IgD-negative memory B cell (primary cell): ENCODE results near the gene FAM193B. TPM values are rescaled to one million over a fixed set of nuclear protein-coding genes. Genes with fewer than 3 reads are reported as not detected.
A peak's percentile ranks its signal among the peaks of the same experiment; 100 is the strongest.
"Not testable (repeated sequence)": the region's sequence is repeated elsewhere in the genome, so short reads cannot be mapped to it uniquely, and the experiment has no call there.

Experiments used
- H3K27ac Mint-ChIP-seq, 3 donors: one replicate each; pipeline ENCODE4 v1.8.0; 2020 to 2022; ENCODE audit warnings: mild to moderate bottlenecking in 3 of 3, mixed read lengths in 3 of 3, moderate library complexity in 1 of 3
- H3K27me3 Mint-ChIP-seq: one replicate; pipeline ENCODE4 v1.8.0; 2021; ENCODE audit warnings: mixed read lengths
- H3K36me3 Mint-ChIP-seq: one replicate; pipeline ENCODE4 v1.8.0; 2020; ENCODE audit warnings: mild to moderate bottlenecking, mixed read lengths
- H3K4me1 Mint-ChIP-seq, 3 donors: one replicate each; pipeline ENCODE4 v1.8.0; 2020 to 2022; ENCODE audit warnings: mixed read lengths in 3 of 3, mild to moderate bottlenecking in 1 of 3
- H3K4me3 Mint-ChIP-seq, 4 donors: one replicate each; pipeline ENCODE4 v1.8.0; 2020 to 2022; ENCODE audit warnings: mild to moderate bottlenecking in 4 of 4, mixed read lengths in 4 of 4, moderate library complexity in 3 of 4
- H3K9me3 Mint-ChIP-seq, 3 donors: one replicate each; pipeline ENCODE4 v1.8.0; 2020 to 2021; ENCODE audit warnings: mixed read lengths in 3 of 3, mild to moderate bottlenecking in 1 of 3
- polyA plus RNA-seq: library from polyadenylated mRNA; unstranded; fragments of 300-500 nt; fragmentation: Illumina TruSeq; gene quantifications from one replicate; pipeline ENCODE4 v1.2.3, GENCODE V29; 2021

FAM193B gene
- polyA plus RNA-seq, 1 donor from 2014 or later = 4.5 TPM

DNA sequence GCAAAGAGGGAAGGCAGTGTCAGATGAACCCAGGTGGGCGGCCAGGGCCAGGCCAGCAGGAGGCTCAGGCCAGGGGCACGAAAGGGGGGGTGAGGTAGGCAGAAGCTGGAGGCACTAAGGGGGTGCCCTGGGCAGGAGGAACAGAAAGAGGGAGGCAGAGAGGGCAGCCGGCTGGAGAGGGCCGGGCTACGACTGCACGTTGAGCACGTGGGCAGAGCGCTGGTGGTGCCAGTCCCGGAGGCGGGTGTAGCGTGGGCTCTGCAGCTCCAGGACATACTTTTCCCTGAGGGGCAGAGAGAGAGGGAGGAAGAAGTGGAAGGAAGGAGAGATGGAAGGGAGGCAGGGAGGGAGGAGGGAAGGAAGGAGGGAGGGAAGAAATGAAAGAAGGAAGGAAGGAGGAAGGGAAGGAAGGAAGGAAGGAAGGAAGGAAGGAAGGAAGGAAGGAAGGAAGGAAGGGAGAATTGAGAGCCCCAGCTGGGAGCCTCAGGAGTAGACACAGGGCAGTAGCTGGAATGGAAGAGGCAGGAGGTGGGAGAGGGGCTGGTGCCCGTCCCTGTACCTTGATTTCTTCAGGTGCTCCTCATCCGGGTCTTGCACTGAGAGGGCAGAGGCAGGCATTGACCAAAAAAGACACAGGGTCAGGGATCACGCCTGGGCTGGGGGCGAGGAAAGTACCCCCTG, 63.9 kb downstream of the FAM193B start:
- no peaks in the 10 kb centered on the region for H3K9me3 Mint-ChIP-seq
- H3K4me1 Mint-ChIP-seq = peaks cover 5 to 21% (median 12%) of the 10 kb centered on the region in 3 donors
- no peaks in the 10 kb centered on the region for H3K27me3 Mint-ChIP-seq
- H3K4me3 Mint-ChIP-seq = peak overlapping the region in 1 of 4 donors; percentile 26
- H3K27ac Mint-ChIP-seq = peak overlapping the region in 1 of 3 donors; percentile 71
- peaks cover 4% of the 10 kb centered on the region for H3K36me3 Mint-ChIP-seq

DNA sequence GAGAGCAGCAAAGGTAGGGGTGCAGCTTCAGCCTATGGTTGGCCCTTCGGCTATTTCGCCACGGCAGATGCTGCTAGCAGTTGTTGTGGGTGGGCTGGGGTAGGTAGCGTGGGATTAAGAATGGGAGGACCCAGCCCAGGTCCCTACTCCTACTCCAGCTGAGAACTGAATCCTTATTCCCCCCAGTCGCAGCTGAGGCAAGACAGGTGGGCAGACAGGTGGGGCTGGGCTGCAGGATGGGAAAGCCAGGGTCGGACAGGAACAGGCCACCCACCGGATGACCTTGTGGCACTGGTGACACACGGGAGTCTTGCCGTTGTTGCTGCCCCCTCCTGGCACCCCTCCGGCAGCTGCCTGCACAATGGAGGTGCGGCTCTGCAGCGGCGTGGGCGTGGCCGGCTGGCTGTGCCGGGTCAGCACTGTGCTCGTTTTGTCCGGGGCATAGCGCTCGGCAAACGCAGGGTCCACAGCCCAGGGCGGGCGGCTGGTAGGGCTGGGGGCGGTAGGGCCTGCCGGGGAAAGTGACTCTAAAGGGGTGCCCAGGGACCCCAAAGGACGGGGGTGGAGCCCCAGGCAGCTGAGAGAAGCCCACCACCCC, 65.1 kb downstream of the FAM193B start:
- H3K27ac Mint-ChIP-seq = no peak overlapping the region
- no peaks in the 10 kb centered on the region for H3K27me3 Mint-ChIP-seq
- H3K9me3 Mint-ChIP-seq = no peaks in the 10 kb centered on the region
- H3K36me3 Mint-ChIP-seq = peaks cover 4% of the 10 kb centered on the region
- peak overlapping the region in 1 of 4 donors; percentile 9 for H3K4me3 Mint-ChIP-seq
- peaks cover 4 to 17% (median 12%) of the 10 kb centered on the region in 3 donors for H3K4me1 Mint-ChIP-seq

DNA sequence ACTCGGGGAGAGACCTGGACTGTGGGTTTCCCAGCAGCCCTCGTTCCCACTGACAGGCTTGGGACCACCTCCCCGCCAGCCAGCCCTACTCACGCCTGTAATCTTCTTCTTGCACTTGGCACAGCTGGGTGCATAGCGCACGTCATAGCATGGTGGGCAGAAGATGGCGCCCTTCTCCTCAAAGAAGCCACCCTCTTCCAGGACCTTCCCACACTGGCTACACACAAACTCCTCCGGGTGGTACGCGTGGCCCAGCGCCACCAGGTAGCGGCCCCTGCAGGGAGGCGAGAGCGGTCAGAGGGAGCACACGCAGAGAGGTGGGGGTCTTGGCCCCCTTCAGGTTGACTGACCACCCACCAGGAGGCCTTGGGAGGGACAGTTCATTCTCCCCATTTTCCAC, 66.4 kb downstream of the FAM193B start:
- H3K9me3 Mint-ChIP-seq = no peaks in the 10 kb centered on the region
- peaks cover 4% of the 10 kb centered on the region for H3K36me3 Mint-ChIP-seq
- H3K27ac Mint-ChIP-seq = no peak overlapping the region
- H3K27me3 Mint-ChIP-seq = no peaks in the 10 kb centered on the region
- no peak overlapping the region for H3K4me3 Mint-ChIP-seq
- peaks cover 0 to 11% (median 5%) of the 10 kb centered on the region in 3 donors for H3K4me1 Mint-ChIP-seq

DNA sequence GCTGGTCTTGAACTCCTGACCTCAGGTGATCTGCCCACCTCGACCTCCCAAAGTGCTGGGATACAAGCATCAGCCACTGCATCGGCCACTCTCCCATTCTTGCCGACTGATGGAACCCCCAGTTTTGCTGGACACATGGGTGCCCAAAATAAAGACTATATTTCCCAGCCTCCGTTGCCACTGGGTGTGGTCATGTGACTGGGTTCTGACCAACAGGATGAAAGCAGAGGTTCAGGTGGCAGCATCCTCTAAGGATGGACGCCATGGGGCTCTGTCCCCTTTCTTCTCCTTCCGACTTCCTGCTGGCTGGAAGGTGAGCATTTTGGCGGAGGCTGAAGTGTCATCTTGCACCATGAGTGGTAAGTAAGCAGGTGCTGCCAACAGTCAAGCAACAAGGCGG, 67.2 kb downstream of the FAM193B start:
- H3K27me3 Mint-ChIP-seq = no peaks in the 10 kb centered on the region
- no peak overlapping the region for H3K27ac Mint-ChIP-seq
- H3K36me3 Mint-ChIP-seq = no peaks in the 10 kb centered on the region
- H3K9me3 Mint-ChIP-seq = no peaks in the 10 kb centered on the region
- H3K4me1 Mint-ChIP-seq = peaks cover 0 to 7% (median 2%) of the 10 kb centered on the region in 3 donors
- no peak overlapping the region for H3K4me3 Mint-ChIP-seq

DNA sequence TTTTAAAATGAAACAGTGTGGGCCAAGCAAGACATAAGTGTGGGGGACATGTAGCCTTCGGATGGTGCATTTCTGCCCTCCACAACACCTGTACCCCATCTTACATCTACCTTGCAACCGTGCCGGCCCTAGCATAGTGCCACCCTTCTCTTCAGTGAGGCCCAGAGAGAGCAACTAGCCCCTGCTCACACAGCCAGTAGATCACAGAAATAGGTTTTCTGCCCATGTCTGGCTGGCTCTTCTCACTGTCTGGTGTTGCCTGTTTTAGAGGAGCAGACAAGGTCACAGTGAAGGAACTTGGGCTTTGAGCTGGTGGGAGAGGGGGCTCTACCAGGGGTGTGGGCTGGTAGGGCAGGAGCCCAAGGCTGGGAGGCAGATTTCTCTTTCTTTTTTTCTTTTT, 68.1 kb downstream of the FAM193B start:
- no peaks in the 10 kb centered on the region for H3K27me3 Mint-ChIP-seq
- no peak overlapping the region for H3K27ac Mint-ChIP-seq
- H3K4me1 Mint-ChIP-seq = peaks cover 0 to 7% (median 2%) of the 10 kb centered on the region in 3 donors
- no peaks in the 10 kb centered on the region for H3K36me3 Mint-ChIP-seq
- H3K9me3 Mint-ChIP-seq = no peaks in the 10 kb centered on the region
- H3K4me3 Mint-ChIP-seq = no peak overlapping the region

DNA sequence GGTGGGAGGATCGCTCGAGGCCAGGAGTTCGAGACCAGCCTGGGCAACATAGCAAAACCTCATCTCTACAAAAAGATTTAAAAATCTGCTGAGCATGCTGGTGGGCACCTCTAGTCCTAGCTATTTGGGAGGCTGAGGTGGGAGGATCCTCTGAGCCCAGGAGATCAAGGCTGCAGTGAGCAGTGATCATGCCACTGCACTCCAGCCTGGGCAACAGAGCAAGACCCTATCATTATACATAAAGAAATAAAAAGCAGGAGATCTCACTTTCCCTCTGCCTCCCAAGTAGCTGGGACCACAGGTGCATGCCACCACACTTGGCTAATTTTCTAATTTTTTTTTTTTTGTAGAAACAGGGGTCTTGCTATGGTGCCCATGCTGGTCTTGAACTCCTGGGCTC, 68.6 kb downstream of the FAM193B start:
- H3K27me3 Mint-ChIP-seq, H3K4me1 Mint-ChIP-seq, H3K36me3 Mint-ChIP-seq, H3K9me3 Mint-ChIP-seq, H3K4me3 Mint-ChIP-seq, H3K27ac Mint-ChIP-seq: not testable (repeated sequence)

DNA sequence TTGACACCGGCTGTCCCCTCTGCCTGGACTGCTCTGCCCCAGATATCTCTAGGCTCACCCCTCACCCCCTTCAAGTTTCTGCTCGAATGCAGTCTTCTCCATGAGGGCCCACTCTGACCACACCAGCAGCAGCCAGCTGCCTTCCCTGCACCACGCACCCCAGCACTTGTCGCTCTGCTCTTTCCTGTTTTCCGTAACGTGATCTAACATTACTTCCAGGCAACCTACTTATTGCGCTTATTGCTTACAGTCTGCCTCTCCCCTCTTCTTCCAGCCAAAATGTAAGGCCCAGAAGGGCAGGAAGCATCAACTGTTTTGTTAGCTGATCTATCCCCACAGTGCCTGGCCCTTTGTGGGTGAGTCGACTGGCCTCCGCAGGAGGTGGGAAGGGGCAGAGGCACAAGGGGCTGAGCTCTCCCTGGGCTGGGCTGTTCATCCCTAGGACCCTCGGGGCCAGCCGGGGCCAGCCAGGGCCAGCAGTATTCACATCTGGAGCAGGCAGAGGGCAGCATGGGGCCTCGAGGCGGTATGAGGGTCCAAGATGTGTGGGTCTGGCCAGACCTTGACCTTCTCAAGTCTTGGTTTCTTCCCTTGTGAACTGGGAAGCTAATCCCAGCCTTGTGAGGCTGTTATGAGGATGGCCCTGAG, 69.3 kb downstream of the FAM193B start:
- Mint-ChIP-seq H3K36me3 (no peaks in the 10 kb centered on the region), H3K27me3 (no peaks in the 10 kb centered on the region), H3K4me1 (peaks cover under 1 to 2% (median 1%) of the 10 kb centered on the region in 3 donors), H3K9me3 (no peaks in the 10 kb centered on the region), H3K4me3 (no peak overlapping the region), H3K27ac (no peak overlapping the region)

DNA sequence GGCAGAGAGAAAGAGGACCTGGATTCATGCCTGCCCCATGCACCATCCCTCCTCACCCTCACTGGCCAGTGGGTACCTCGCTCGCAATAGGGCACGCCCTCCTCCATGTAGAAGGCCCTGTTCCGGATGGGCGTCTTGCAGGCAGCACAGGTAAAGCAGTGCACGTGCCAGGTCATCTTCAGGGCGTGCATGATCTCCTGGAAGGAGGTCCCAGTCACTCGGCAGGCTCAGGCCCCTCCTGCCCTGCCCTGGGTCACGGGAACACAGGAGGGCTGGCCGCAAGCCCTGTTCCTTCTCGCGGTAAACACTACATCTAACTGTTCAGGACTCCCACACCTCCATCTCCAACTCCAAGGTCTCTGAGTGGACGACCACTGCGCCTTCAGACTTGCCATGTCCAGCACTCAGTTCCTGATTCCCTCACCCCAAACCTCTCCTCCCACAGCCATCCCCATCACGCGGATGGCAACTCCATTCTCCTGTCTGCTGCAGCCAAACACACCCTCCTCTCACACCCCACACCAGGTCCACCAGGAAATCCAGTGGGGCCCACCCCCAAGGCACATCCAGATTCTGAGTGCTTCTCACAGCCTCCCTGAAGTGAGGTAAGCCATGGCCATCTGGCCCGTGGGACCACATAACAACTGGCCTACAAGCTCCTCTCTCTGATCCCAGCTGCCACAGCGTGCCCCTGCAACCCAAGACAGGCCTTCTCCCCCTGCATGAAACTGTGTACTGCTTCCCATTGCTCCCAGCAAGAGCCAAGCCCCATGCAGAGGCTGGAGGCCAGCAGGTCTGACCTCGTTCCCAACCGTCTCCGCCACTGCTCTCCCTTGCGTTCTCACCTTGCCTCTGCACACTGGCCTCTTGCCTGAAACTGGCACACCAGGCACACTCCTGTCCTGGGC, 70.1 kb downstream of the FAM193B start:
- H3K27ac Mint-ChIP-seq = no peak overlapping the region
- no peaks in the 10 kb centered on the region for H3K36me3 Mint-ChIP-seq
- no peaks in the 10 kb centered on the region for H3K9me3 Mint-ChIP-seq
- no peak overlapping the region for H3K4me3 Mint-ChIP-seq
- no peaks in the 10 kb centered on the region for H3K27me3 Mint-ChIP-seq
- H3K4me1 Mint-ChIP-seq = peaks cover 3 to 7% (median 5%) of the 10 kb centered on the region in 3 donors

DNA sequence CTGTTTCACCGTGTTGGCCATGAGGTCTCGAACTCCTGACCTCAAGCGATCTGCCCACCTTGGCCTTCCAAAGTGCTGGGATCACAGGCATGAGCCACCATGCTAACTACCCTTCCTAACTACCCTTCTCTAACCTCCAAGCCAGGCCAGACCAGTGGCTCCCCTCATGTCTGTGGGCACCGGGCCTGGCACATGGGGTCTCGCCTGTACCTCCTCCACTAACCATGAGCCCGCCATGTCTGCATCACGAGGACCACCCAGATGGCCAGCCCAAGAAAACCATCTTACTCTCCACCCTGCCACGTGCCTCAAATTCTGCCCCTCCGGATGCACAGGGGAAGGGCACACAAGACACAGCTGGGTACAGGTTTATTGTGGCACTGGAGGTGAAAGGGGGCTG, 71.3 kb downstream of the FAM193B start:
- H3K27me3 Mint-ChIP-seq = no peaks in the 10 kb centered on the region
- H3K4me3 Mint-ChIP-seq = no peak overlapping the region
- H3K9me3 Mint-ChIP-seq = no peaks in the 10 kb centered on the region
- no peaks in the 10 kb centered on the region for H3K36me3 Mint-ChIP-seq
- peaks cover 5 to 13% (median 8%) of the 10 kb centered on the region in 3 donors for H3K4me1 Mint-ChIP-seq
- H3K27ac Mint-ChIP-seq = no peak overlapping the region

DNA sequence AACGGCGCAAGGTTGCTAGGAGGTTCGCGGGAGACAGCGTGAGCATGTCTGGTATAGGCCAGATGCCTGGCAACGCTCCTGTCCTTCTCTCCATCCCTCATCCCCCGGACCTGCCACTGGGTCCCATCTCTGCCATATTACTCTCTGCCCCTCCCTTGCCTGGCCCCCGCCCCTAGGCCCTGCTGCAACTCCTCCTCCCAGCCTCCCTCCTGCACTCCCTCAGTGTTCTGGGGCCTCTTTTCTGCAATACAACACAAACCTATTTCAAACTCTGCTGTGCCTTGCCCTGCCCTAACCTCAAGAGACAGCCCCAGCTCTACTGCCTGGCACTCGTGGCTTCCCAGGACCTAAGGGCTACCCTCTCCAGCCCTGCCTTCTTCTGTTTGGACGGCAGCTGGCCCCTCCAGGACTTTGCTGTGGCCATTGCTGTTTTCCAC, 72.0 kb downstream of the FAM193B start:
- Mint-ChIP-seq H3K27ac (no peak overlapping the region), H3K4me1 (peaks cover 5 to 13% (median 8%) of the 10 kb centered on the region in 3 donors), H3K4me3 (no peak overlapping the region), H3K36me3 (no peaks in the 10 kb centered on the region), H3K9me3 (no peaks in the 10 kb centered on the region), H3K27me3 (no peaks in the 10 kb centered on the region)

DNA sequence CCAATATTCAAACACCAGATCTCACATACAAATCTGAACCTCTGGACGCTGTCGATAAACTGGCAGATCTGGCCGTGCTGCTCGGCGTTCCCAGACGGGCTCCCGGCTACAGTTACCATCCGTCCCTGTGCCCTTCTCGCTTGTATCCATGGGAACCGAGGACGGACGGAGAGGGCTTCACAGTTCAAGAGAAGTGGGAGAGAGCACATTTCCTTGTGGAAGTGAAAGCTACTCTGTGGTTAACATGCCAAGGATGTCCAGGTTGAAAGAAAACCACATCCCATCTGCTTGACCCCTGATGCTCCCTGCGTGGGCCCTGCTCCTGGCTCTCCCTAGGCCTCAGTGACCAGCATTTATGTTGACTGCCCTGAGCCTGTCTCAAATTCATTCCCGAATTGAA, 74.6 kb downstream of the FAM193B start:
- Mint-ChIP-seq H3K9me3 (no peaks in the 10 kb centered on the region), H3K4me1 (peaks cover 5 to 13% (median 11%) of the 10 kb centered on the region in 3 donors), H3K27me3 (no peaks in the 10 kb centered on the region), H3K27ac (no peak overlapping the region), H3K4me3 (no peak overlapping the region), H3K36me3 (no peaks in the 10 kb centered on the region)

DNA sequence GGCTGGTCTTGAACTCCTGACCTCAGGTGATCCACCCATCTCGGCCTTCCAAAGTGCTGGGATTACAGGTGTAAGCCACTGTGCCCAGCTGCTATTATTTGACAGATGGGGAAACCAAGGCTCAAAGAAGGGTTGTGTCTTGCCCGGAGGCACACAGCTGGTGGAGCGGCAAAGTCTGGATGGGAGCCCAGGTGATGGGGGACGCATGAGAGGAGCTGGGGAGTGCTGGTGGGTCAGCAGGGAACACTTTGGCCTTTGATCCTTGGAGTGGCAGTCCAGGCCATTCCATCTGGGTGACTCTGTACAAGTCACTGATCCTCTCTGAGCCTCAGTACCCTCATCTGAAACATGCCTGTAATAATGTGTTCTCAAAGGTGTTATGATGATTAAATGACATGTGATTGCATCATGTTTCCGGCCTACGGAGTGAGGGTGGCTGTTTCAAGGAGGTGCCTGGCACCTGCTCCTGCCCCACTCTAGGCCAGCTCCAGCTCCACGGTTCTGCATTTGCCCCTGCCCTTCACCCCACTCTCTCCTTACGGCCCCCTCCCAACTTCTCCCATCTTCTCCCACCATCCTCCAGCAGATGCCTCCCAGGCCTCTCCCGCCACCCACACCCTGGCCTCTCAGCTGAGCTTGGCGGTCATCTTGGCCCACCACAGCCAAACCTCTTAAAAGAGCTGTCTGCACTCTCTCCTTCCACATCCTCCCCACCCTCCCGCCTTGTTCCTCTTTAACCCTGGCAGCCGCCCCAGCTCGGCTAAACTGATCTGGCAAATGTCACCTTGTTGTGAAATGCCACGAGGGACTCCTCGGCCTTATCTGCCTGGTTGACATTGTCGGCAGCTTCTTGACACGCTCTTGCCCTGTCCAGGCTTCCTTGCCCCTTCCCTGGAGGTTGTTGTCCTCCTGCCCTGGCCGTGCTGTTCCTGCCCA, 75.4 kb downstream of the FAM193B start:
- Mint-ChIP-seq H3K36me3 (no peaks in the 10 kb centered on the region), H3K4me3 (peak overlapping the region in 3 of 4 donors; percentile 28 to 78 (median 32)), H3K4me1 (peaks cover 5 to 14% (median 12%) of the 10 kb centered on the region in 3 donors), H3K27me3 (peaks cover 3% of the 10 kb centered on the region), H3K9me3 (peaks cover 0 to 2% (median 0%) of the 10 kb centered on the region in 3 donors), H3K27ac (no peak overlapping the region)

DNA sequence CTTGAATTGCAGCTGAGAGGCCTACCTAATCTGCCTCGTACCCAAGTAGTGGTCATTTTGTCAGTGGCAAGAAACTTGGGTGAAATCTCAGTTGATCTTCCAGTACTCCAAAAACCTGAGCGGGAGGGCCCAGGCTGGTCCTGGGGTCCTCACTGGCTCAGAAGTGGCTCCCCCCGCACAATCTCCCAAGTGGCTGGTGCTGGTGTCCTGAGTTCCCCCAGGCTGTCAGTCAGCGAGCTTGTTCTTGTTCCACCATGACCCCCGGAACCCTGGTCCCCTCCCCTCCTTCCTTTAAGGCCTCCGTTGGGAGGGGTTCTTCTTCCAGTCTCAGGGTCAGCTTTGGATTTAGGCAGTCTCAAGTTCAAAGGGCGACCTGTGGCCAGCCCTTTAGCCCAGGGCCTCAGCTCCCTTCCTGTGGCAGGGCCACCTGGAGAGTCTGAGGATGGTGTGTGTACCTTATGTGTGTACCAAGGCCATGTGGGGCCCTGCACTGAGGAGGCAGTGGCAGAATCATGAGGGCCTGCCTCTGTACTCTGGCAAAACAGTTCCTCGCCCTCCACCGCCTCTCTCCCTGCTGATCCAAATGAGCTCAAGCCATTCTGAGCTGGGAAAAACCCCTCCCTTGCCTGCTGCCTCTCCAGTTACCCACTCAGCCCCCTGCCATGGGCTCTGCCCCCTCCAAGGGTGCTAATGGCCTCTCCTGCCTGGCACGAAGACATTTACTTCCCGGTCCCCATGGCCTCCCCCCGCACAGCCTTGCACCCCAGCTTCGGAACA, 76.5 kb downstream of the FAM193B start:
- H3K27ac Mint-ChIP-seq = no peak overlapping the region
- H3K9me3 Mint-ChIP-seq = peaks cover 0 to 2% (median 0%) of the 10 kb centered on the region in 3 donors
- peaks cover 5 to 14% (median 12%) of the 10 kb centered on the region in 3 donors for H3K4me1 Mint-ChIP-seq
- H3K27me3 Mint-ChIP-seq = peaks cover 5% of the 10 kb centered on the region
- H3K4me3 Mint-ChIP-seq = no peak overlapping the region
- no peaks in the 10 kb centered on the region for H3K36me3 Mint-ChIP-seq
